Amniotic epithelial cell (primary cell): ENCODE results near the gene CISTR.

Source experiments
- DNase-seq: peaks from one replicate; pipeline ENCODE4 v3.0.0-alpha.2; 2010; ENCODE audit warnings: low read depth

Gene CISTR

DNA sequence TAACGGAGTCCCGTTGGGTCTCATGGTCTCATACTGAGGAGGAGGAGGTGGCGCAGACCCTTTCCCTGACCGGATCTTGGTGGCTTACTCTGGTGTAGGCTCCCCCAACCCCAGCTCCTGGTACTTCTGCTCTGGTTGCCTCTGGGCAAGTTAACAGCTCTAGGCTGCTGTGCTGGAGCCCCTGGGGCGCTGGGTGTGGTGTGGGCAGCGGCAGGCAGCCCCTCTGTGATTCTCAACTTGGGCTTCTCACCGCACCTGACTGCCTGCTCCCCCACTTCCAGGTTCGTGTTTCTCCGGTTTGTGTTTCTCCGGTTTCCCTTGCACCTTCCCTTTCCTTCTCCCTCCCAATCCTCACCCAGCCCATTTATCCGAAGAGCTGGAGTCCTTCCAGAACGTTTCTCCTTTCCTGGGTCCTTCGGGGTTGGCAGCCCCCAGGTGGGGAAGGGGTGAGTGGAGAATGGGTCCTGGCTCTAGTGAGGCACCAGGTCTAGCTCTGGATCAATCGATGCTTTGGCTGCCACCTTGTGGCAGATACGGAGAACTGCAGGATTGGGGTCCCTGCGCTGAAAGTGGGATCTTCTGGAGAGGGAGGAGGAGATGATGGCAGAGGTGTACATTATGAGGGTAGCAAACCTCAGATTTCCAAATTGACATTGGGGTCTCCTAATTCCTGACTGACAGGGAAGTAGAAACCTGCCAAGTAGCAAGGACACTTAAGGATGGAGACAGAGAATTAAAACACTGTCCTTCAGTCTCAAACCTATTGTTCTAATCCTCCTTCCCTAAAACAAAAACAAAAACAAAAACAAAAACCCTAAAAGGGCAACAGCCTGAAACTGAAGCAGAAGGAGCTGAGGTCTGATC lies 8.3 kb downstream of the CISTR start:
- no peak for DNase-seq

DNA sequence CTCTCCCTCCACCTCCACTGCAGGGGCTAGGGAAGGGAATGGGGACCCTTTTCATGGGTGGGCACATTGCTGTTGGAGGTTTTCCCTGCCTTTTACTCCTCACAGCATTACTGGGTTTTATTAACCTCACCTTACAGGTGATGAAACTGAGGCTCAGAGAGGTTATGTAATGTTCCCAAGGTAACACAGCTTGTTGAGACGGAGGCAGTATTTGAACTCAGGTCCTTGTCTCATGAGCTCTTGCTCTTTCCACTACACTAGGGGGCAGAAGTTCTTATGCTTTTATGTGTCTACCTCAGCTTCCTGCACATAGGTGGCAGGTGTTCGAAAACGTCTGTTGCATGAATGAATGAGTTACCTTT lies 11.7 kb downstream of the CISTR start:
- no peak for DNase-seq

DNA sequence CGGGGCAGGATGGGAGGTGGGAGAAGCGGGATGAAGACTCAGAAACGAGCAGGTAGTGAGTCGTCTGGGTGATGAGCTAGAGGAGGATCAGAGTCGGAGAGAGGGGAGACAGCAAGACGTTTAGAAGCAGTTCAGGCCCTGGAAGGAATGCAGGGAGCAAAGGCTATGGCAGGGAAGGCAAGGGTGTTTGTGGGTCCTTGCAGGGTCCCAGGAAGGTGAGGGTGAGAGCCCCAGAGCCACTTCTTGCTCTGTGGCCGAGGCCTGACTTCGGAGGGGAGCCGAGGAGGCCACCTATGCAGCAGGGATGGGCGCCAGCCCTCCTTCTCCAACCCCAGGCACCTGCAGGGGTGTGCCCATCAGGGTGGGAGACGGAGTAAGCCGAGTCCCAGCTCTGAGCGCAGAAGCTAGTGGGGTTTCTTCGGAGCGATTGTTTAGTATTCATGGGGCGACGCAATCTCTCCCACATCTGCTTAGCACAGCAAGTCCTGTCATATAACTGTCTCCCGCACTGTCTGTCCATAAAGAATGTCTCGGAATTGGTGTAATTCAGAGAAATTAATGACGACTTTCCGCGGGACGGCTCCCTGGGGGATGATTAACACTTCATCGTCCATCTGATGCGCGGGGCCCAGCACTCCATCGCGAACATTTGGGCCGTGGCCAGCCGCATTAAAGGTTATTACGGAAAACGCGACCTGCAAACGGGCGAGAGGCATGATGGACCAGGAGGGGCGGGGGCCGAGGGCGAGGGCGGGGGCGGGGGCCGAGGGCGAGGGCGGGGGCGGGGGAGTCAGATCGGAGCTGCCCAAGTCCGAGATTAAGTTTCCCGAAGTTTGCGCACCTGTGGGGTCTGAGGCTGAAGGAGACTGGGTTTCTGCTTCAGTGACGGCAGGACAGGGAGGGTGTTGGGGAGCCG lies 12.3 kb downstream of the CISTR start:
- DNase-seq, result no peak

DNA sequence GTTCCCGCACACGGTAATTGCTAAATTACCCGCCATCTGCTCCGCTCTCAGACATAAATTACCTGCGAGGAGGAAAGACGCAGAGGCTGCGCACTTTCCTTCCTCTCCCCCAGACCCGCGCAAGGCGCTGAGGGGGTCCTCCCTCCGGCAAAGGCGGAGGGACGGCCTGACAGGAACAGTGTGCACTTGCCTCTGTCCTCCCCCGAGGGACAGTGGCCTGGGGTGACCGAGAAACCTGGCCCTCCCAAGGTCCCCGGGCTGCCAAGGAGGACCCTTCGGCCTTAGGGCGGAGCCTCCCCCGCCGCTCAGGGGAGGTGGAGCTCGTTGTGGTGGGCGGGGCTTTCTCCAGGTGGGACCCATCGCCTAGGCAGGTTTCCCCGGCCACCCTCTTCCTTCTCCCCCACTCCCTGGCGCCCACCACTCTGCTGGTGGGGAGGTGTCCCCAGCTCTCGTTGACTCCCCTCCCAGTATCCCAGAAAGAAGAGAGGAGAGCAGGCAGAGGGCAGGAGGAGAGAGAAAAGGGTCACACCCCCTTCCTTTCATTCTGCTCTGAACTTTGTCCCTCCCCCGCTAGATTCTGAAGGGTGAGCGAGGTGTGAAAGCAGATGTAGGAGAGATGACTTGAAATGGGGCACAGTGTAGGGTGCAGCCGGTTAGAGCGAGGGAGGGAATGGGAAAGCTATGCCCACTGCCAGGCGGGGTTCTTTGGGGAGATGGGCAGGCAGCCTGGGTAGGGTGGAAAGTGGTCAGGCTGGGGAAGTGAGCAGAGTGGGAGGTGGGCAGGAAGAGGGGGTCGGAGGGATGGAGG lies 13.2 kb downstream of the CISTR start:
- DNase-seq, result no peak

DNA sequence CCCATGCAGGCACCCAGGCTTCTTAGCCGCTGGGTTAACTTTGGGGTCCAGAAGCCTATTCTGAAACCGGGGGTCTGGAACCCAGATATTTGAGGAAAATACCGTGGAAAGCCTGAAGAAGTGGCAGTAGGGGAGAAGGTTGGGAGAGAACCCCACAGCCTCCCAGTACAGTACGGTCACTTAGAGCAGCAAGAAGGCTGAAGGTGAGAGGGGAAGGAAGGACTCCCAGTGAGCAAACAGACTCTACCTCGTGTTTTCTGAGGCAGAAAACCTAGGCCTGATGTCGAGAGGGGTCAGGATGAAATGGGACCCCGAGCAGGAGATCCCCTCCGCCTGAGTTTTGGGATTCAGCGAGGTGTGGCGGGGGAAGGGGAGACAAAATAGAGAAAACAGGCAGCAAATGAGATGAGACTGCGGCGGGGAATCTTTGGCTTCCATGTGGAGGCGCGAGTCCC lies 13.8 kb downstream of the CISTR start:
- DNase-seq, result no peak

DNA sequence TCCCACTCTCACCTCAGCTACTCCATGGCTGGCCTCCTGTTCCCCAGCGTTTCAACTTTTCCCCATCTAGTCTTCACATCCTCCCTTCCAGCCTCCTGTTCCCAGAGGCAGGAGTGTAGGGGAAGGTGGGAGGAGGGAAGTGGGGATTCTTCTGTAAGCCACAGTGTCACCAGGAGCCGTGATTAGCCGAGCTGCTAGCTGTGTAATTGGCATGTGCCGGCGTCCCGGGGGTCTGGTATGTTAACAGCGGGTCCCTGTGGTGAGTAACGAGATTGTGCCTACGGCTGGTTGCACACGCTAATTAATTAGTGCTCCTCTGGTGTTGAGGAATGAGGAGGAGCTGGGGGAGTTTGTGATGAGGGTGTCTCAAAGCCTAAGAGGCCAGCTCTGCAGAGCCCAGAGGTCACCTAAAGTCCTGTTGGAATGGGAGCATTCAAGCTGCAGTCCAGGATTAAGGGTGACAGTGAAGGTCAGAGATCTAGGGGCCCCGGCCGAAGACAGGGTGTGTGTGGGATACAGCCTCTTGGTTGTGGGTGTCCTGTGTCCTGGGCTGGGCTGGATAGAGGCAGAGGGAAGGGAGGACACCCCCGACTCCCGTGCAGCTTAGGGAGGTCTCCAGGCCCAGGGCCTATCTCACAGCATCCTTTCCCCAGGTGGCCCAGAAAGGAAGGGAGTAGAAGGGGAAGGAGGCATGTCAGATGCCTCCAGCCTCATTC lies 14.5 kb downstream of the CISTR start:
- DNase-seq, result no peak

DNA sequence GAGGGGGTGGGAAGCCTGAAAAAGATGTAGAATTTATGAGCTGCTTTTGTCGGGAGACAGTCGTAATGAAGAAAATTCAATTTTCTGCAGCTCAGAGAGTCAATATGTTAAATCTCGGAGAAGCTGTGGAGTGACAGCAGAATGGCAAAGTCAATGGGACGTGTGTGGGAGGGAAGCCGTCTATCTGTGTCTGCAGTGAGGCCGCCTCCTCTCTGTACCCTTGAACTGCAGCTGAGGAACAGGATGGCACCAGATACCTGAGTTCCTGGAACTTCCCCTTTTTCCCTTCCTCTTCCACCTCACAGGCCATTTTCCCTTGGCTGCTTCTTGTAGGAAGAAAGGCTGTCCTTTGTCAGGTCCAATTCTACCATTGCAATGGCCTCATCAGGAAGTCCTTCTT lies 15.2 kb downstream of the CISTR start:
- no peak for DNase-seq

DNA sequence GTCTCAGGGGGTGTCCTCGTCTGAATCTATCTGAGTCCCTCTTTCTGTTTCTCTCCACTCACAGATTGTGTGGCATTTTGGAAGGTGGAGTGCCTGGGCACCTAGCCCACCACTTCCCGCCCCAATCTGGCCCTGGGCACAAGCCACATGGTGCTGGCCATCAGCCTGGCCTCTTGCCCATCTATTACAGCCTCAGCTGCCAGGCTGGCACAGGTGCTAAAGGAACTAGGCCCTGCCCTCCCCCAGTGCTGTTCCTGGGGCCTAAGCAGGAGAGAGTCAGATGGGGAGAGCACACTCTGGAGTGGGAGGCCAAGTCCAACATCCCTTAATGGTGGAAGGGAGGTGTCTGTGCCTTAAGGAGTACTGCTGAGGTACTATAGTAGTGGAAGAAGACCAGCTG lies 16.2 kb downstream of the CISTR start:
- no peak for DNase-seq

DNA sequence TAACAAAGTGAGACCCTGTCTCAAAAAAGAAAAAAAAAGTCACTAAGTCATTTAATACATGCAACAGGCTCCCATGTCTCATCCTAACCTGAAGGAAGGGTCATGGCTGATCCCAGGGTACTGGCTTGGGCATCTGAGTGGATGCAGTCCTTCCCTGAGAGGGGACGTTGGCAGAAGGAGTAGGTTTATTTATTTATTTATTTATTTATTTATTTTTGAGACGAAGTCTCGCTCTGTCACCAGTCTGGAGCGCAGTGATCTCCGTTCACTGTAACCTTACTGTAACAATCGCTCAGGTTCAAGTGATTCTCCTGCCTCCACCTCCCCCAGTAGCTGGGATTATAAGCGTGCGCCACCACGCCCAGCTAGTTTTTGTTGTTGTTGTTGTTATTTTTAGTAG lies 17.4 kb downstream of the CISTR start:
- no peak for DNase-seq

DNA sequence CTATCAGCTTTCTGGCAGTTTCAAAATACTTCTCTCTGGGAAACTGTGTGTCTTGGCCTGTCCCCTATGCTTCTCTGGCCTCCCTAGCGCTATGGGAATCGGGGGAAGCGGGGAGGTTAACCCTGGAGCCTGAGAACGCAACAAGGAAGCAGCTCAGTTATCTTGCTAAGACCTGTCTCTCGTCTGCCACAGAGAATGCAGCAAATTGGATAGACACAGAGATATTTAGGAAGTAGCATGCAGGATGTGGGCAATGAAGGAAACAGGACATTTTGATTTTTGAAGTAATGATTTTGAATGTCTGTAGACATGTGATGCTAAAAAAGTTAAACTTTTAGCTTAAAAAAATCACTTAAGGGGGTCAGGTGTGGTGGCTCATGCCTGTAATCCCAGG lies 18.0 kb downstream of the CISTR start:
- no peak for DNase-seq

DNA sequence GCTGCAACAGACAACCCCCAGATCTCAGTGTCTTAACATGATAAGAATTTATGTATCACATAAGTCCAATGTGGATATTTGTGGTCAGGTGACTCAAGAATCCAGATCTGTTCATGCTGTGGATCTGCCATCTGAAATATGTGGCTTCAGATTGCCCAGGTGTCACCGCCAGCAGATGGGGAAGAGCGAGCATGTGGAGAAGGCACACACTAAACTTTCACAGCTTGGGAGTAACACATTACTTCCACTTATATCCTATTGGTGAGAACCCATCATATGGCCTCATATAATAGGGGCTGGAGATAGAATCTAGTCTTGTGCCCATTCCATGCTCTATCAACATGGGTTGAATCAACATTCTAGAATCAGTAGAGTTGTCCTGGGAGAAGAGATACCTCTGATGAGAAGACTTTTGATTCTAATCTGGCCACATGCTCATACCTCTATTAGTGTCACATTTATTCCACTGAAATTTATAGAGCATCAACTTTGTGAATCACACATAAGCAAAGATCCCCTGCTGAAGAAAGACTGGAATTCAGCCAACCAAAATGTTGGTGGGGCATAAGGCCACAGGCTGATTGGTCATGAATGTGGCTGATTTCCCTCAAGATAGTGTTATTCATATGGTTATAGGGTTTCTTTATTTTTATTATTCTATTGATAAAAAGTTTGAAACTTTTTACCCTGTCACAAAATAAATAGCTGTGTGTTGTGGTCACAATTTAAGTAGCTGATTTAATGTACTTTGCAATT lies 18.6 kb downstream of the CISTR start:
- no peak for DNase-seq

DNA sequence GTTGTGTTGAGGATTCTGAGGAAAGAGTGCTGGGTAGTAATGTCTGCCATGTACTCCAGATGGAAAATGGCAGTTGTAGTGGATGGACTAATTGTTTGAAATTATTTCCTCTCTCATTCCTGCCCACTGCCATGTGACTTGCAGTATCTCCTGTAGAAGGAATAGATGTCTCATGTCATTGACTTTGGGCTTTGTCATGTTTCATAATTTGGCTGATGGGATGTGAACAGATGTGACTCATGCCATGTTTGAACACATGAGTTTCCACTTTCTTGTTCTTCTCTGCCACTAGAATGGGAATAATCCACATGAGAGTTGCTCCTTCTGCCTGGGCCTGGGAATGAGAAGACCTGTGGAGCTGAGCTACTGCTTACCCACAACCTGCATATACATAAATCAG lies 22.1 kb downstream of the CISTR start:
- no peak for DNase-seq

DNA sequence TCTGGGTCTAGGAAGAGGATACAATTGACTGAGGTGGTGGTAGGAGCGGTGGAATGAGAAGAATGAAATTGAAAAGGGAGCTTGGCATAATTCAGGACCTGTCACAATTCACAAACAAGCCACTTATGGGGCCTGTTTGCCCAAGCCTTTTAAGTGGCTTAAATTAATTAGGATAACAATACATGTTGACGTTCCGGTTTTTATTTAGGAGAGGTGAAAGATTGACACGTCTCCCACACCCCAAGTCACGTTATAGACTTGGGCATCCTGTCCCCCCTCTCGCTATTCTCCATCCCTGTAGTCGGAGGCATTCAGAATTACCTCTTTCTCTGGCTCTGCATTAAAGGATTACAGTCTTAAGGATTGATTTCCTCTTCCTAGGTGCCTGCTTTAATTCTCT lies 23.6 kb downstream of the CISTR start:
- DNase-seq, result no peak

DNA sequence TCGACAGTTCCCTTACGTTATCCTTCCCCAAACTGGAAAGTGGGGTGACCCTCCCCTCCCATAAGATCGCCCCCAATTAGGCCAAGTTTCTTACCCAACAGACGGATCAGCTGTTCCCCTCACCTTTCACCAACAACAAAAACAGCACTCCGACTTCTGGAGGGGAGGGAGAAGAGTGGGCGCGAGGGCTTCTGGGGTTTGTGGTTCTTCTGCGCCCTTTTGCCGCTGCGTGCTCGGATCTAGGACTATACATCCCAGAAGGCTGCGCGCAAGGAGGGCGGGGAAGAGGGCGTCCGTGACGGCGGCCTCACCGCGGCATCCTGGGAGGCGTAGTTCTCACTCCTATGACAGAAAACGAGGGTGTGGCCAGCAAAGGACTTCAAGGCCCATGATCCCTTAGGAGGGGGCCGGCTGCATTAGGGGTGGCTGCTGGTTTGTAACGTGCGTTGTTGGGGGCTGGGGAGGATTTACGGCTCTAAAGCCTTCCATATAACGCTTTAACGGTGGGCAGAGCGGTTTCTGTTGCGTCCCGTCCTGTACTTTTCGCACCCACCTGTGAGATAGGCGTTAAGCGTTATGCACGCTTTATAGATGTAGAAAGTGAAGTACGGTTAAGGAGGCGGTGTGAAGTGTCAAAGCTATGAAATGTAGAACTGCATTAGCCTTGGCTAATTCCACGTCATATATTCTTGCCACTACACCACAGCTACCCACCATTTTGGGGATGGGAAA lies 24.3 kb downstream of the CISTR start, which contains the start of gene CALCOCO1:
TSS of gene CALCOCO1 (minus strand) at position 143 of the 732 bp plus-strand sequence. CDS start 2,210 bp downstream, outside the sequence.
- peak; percentile 98 for DNase-seq

DNA sequence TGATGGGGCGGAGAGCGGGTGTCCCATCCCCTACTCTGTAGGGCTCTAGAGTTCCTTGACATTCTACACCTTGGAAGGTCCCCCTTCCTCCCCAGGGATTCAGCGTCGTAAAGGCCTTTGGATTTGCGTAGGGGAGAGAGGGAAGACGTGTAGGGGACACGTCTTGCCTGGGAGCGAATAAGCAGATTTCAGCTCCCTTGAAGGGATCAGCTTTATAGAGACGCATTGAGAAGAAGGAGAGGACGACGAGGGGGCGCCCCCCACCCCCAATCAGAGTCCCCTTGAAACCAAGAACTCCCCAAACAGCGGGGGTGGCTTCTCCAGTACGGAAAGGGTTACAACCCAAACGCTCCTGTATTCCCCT lies 24.9 kb downstream of the CISTR start:
- no peak for DNase-seq

DNA sequence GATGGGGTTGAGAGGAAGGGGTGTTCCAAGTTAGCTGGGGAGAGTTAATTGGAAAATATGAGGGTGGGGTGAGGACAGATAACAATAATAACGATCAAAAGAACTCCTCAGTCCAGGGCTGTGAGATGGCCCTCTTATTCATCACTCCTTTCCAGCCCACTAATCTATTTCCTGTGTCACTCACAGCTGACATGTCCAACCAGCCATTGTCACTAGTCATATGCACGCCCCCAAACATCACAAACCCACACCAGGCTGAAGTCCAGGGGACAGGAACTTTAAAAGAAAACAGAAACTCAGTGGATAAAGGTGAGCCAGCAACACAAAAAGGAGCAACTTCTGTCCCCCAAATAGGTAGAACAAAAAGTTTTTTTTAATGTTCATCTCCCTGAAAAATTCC lies 25.4 kb downstream of the CISTR start:
- no peak for DNase-seq

DNA sequence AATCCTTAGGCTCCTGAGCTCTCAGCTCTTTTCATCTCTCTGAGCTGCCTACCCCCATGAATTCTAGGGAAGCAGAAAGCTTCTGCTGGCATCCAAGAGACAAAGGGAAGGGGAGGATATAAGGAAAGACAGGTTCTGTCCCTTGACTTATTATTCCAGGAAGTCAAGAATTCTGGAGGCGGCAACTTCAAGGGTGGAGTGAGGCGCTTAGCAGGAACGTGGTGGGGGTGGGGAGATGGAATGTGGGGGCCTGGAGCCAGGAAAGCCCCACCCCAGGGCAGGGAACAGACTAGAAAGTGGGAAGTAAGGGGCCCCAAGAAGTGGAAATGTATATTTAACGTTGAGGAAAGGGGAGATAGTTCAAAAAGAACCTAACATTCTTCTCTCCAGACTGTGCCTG lies 26.0 kb downstream of the CISTR start:
- DNase-seq, result no peak

DNA sequence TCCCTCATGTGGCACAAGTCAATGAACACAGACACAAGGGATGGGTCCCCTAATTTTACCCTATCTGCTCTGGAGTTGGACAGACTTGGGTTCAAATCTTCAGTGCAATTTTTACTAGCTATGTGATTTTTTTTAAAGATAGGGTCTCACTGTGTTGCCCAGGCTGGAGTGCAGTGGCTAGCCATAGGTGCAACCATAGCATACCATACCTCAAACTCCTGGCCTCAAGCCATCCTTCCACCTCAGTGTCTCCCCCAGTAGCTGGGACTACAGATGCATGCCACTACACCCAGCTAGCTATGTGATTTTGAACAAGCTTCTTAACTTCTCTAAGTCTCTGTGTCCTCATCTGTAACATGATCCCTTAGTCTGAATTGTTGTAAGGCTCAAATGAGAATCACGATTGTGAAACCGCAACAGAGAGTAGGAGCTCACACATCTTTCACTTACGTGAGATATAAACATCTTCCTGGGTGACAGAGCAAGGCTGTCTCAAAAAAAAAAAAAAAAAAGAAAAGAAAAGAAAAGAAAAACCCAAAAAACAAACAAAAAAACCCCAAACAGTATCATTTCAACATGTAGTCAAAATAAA lies 29.2 kb downstream of the CISTR start:
- peak; percentile 74 for DNase-seq

DNA sequence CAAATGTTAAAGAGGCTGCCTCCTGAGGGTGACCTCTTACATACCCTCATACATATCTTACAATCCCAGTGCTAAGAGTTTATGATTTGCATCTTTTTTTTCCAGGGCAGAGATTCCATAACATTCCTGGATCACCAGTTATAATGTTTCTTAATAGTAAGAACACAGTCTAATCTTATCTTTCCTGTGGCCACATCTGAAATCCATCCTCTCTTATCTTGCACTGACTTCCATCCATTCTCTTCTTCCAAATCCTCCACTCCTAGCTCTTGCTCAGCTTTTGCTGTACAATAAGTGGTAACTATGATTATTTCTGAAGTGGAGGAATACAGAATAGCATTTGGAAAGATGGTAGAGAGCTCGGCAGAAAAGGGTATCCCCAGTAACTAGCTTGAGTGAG lies 30.8 kb downstream of the CISTR start:
- peak; percentile 80 for DNase-seq

DNA sequence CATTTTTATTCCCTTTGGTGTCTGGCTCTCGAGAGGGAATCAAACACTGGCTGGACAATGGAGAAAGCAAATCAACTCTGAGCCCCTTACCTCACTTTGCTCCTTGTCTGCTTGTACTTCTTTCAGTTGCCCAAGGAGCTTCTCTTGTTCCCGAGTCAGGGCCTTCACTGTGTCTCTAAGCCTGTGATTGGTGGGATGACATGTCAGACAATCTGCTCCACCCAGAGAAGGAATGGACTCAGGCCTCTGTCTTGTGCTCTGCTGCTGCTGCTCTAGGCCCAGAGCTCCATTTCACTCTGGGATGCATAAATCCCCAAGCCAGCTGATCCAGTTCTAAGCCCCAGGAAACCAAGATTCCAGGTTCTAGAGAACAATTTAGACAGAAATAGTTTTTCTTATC lies 32.1 kb downstream of the CISTR start:
- DNase-seq, result peak; percentile 37
